Mesenchymal stem cell (in vitro differentiated cells and primary cell): Measurements from ENCODE around the gene SRPK2.
"Not testable (repeated sequence)": the region's sequence is repeated elsewhere in the genome, so short reads cannot be mapped to it uniquely, and the experiment has no call there.

Experiments used
- DNase-seq: peaks from one replicate; pipeline ENCODE4 v3.0.0-alpha.2; 2013
- H2AFZ ChIP-seq: one replicate; pipeline ENCODE4 v1.6.1; 2013; ENCODE audit warnings: low read depth, mild to moderate bottlenecking, control low read depth, inconsistent platforms, low read length, moderate library complexity
- H2AK5ac ChIP-seq: 2 replicates; pipeline ENCODE4 v1.6.1; 2013; ENCODE audit warnings: low read length, moderate library complexity, mild to moderate bottlenecking, inconsistent platforms; ENCODE audit not compliant: severe bottlenecking
- H2BK120ac ChIP-seq: one replicate; pipeline ENCODE4 v1.6.1; 2013; ENCODE audit warnings: low read depth, mild to moderate bottlenecking, inconsistent platforms, low read length, moderate library complexity
- H2BK12ac ChIP-seq, 2 experiments: one replicate each; pipeline ENCODE4 v1.6.1; 2013; ENCODE audit warnings: inconsistent platforms in 2 of 2, low read length in 2 of 2, mild to moderate bottlenecking in 2 of 2, moderate library complexity in 2 of 2, control low read depth in 1 of 2
- H2BK15ac ChIP-seq: one replicate; pipeline ENCODE4 v1.6.1; 2013; ENCODE audit warnings: mild to moderate bottlenecking, low read depth, inconsistent platforms; ENCODE audit not compliant: poor library complexity, severe bottlenecking
- H2BK5ac ChIP-seq: 2 replicates; pipeline ENCODE4 v1.6.1; 2013; ENCODE audit warnings: low read depth, mild to moderate bottlenecking, low read length, control low read depth, inconsistent platforms; ENCODE audit not compliant: poor library complexity, severe bottlenecking
- H3K14ac ChIP-seq, 2 experiments: one replicate each; pipeline ENCODE4 v1.6.1; 2013; ENCODE audit warnings: inconsistent platforms in 2 of 2, low read length in 2 of 2, control low read depth in 1 of 2, mild to moderate bottlenecking in 1 of 2, moderate library complexity in 1 of 2
- H3K18ac ChIP-seq, 2 experiments: one replicate each; pipeline ENCODE4 v1.6.1; 2013; ENCODE audit warnings: inconsistent platforms in 2 of 2, low read length in 2 of 2, control low read depth in 1 of 2, low read depth in 1 of 2, mild to moderate bottlenecking in 1 of 2
- H3K23ac ChIP-seq, 2 experiments: one replicate each; pipeline ENCODE4 v1.6.1; 2013; ENCODE audit warnings: inconsistent platforms in 2 of 2, low read length in 2 of 2, mild to moderate bottlenecking in 2 of 2, moderate library complexity in 2 of 2, control low read depth in 1 of 2
- H3K27ac ChIP-seq: 2 replicates; pipeline ENCODE4 v1.5.1; 2013; ENCODE audit warnings: mild to moderate bottlenecking, moderate library complexity, low read length, control low read depth, inconsistent platforms; ENCODE audit not compliant: poor library complexity, severe bottlenecking
- H3K27me3 ChIP-seq, 2 experiments: 2 replicates each; pipeline versions ENCODE4 v1.6.1 to v1.7.0; 2013; ENCODE audit warnings: low read length in 2 of 2, mild to moderate bottlenecking in 2 of 2, moderate library complexity in 2 of 2, control low read depth in 1 of 2, inconsistent platforms in 1 of 2; ENCODE audit not compliant: control insufficient read depth in 1 of 2, insufficient read depth in 1 of 2
- H3K36me3 ChIP-seq, 2 experiments: 2 replicates each; pipeline versions ENCODE4 v1.6.1 to v1.7.0; 2013; ENCODE audit warnings: low read length in 2 of 2, control low read depth in 1 of 2, inconsistent platforms in 1 of 2, low read depth in 1 of 2, mild to moderate bottlenecking in 1 of 2; ENCODE audit not compliant: insufficient read depth in 2 of 2, control insufficient read depth in 1 of 2
- H3K4ac ChIP-seq, 2 experiments: one replicate each; pipeline ENCODE4 v1.6.1; 2013; ENCODE audit warnings: inconsistent platforms in 2 of 2, low read length in 2 of 2, mild to moderate bottlenecking in 2 of 2, moderate library complexity in 2 of 2, control low read depth in 1 of 2, low read depth in 1 of 2
- H3K4me1 ChIP-seq: 2 replicates; pipeline ENCODE4 v1.6.1; 2013; ENCODE audit warnings: low read depth, low read length, control low read depth; ENCODE audit not compliant: control insufficient read depth, insufficient read depth
- H3K4me2 ChIP-seq: 2 replicates; pipeline ENCODE4 v1.6.1; 2013; ENCODE audit warnings: low read length, mild to moderate bottlenecking, inconsistent platforms; ENCODE audit not compliant: poor library complexity, severe bottlenecking
- H3K4me3 ChIP-seq, 2 experiments: 2 replicates each; pipeline versions ENCODE4 v1.5.1 to v1.7.0; 2013; ENCODE audit warnings: low read length in 2 of 2, mild to moderate bottlenecking in 2 of 2, control low read depth in 1 of 2, low read depth in 1 of 2; ENCODE audit not compliant: insufficient read depth in 1 of 2
- H3K79me1 ChIP-seq: replicated peaks from 2 replicates; pipeline ENCODE4 v1.6.1; 2013; ENCODE audit warnings: mild to moderate bottlenecking, control low read depth, low read length, inconsistent platforms; ENCODE audit not compliant: poor library complexity, severe bottlenecking
- H3K9ac ChIP-seq: 2 replicates; pipeline ENCODE4 v1.7.0; 2013; ENCODE audit warnings: mild to moderate bottlenecking, low read length, moderate library complexity
- H3K9me3 ChIP-seq: 2 replicates; pipeline ENCODE4 v1.7.0; 2013; ENCODE audit warnings: mild to moderate bottlenecking, low read length; ENCODE audit not compliant: control insufficient read depth
- H4K8ac ChIP-seq: one replicate; pipeline ENCODE4 v1.6.1; 2013; ENCODE audit warnings: inconsistent platforms, mild to moderate bottlenecking, low read length, moderate library complexity
- H4K91ac ChIP-seq: one replicate; pipeline ENCODE4 v1.6.1; 2013; ENCODE audit warnings: mild to moderate bottlenecking, low read length, inconsistent platforms
- WGBS: methylation state at CpG from one replicate; pipeline ENCODE4 v1.1.7; 2013; ENCODE audit warnings: mixed read lengths; 5-methylcytosine and 5-hydroxymethylcytosine counted together

Gene SRPK2

DNA sequence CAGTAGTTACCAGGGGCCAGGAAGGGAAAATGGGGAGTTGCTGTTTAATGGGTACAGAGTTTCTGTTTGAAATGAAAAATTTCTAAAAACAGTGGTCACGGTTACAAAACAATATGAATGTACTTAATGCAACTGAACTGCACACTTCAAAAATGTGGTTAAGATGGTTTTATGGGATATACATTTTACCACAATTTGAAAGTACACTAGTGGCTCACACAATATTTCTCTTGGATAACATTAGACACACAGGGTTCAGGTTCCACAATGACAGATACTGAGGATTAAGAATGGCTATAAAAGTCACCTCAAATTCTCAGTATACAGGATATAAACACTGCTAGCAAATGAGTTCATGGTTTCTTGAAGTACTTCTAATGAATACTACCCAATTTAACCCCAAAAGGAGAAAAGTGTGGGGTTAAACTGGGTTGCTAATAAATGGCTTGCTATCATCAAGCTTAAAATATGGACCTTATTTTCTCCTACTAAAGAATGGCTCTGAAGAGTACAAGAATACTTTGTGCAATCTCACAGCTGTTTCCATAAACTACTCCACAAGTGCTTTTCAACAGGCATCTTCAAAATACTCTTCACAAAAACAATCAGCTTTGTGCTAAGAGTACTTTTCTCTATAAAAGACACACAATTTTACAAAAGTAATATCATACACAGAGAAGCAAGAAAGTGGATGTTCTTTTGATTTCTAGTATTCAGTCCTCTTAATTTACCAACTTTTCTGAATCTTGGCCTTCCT lies 92.9 kb downstream of the SRPK2 start:
- Histone ChIP-seq H3K36me3 (no peaks in the 10 kb centered on the region), H3K27ac (no peak overlapping the region), H3K27me3 (no peaks in the 10 kb centered on the region), H3K79me1 (peaks cover 27% of the 10 kb centered on the region), H3K9ac (no peak overlapping the region), H3K9me3 (no peaks in the 10 kb centered on the region), H2AK5ac (no peak overlapping the region), H3K18ac (no peak overlapping the region), H3K4me2 (no peak overlapping the region), H3K4me1 (peaks cover 2% of the 10 kb centered on the region), H2BK120ac (no peak overlapping the region), H2BK5ac (no peak overlapping the region), H4K8ac (no peak overlapping the region), H3K23ac (no peak overlapping the region), H2AFZ (no peak overlapping the region), H4K91ac (no peak overlapping the region), H2BK15ac (no peak overlapping the region), H2BK12ac (no peak overlapping the region), H3K14ac (no peak overlapping the region), H3K4me3 (no peak overlapping the region), H3K4ac (no peak overlapping the region)
- 100% methylated on average over 1 of the region's 1 CpG for WGBS
- no peak for DNase-seq

DNA sequence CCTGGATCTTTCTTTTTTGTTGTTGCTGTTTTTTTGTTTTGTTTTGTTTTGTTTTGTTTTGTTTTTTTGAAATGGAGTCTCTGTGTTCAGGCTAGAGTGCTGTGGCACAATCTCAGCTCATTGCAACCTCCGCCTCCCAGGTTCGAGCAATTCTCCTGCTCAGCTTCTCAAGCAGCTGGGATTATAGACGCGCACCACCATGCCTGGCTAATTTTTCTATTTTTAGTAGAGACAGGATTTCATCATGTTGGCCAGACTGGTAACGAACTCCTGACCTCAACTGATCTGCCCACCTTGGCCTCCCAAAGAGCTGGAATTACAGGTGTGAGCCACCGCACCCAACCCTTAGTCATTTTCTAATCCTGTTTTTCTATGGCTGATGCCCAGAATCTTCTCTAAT lies 94.2 kb downstream of the SRPK2 start:
- not testable (repeated sequence) for H3K18ac ChIP-seq, H3K4me3 ChIP-seq, H3K27ac ChIP-seq, H3K4me2 ChIP-seq, H2AFZ ChIP-seq, H2BK12ac ChIP-seq, DNase-seq, H2AK5ac ChIP-seq, H3K9ac ChIP-seq, H3K14ac ChIP-seq, H2BK120ac ChIP-seq, H3K36me3 ChIP-seq, H3K4ac ChIP-seq, H3K23ac ChIP-seq, H4K8ac ChIP-seq, H3K27me3 ChIP-seq, H2BK15ac ChIP-seq, H3K9me3 ChIP-seq, H4K91ac ChIP-seq, H2BK5ac ChIP-seq, H3K4me1 ChIP-seq
- peaks cover 31% of the 10 kb centered on the region for H3K79me1 ChIP-seq
- 98% methylated on average over 6 of the region's 6 CpGs for WGBS

DNA sequence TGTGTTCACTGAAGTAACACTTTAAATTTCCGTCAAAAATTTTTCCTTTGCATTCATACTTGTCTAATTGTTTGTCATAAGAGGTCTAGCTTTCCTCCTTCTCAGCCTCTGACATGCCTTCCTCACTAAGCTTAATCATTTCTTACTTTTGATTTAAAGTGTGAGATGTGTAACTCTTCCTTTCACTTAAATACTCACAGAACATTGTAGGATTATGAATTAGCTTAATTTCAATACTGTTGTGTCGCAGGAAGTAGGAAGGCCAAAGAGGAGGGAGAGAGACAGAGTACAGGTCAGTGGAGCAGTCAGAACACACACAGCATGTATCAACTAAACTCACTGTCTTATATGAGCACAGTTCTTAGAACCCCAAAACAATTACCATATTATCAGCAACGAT lies 99.0 kb downstream of the SRPK2 start:
- 99% methylated on average over 3 of the region's 3 CpGs for WGBS

DNA sequence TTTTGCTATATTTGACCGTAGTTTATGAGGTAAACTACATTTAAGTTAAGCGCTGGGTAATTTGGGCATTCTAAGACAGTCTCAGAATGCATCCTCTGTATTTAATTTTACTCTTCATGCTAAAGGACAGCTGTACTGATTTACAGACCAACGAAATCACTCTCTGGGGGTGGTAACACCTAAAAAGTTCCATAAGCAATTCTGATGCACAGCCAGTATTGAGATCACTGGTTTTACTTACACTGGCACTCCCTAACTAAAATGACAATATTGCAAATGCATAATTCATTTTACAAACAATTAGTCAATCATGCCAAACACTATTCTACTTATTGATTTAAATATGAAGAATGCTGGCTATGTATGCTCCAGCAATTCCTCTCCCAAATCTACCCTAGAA lies 102.3 kb downstream of the SRPK2 start:
- DNase-seq = no peak
- Histone ChIP-seq H3K9me3 (no peaks in the 10 kb centered on the region), H2AFZ (no peak overlapping the region), H4K8ac (no peak overlapping the region), H3K4ac (no peak overlapping the region), H4K91ac (no peak overlapping the region), H3K79me1 (peaks cover 25% of the 10 kb centered on the region), H2BK15ac (no peak overlapping the region), H2BK5ac (no peak overlapping the region), H3K4me2 (no peak overlapping the region), H3K18ac (no peak overlapping the region), H3K4me3 (no peak overlapping the region), H3K4me1 (no peaks in the 10 kb centered on the region), H2BK120ac (no peak overlapping the region), H2AK5ac (no peak overlapping the region), H3K36me3 (no peaks in the 10 kb centered on the region), H3K27ac (no peak overlapping the region), H3K14ac (no peak overlapping the region), H3K27me3 (no peaks in the 10 kb centered on the region), H2BK12ac (no peak overlapping the region), H3K9ac (no peak overlapping the region), H3K23ac (no peak overlapping the region)
- WGBS = 91% methylated on average over 3 of the region's 3 CpGs

More for the DNA sequence above, 99.0 kb downstream of the SRPK2 start:
- Histone ChIP-seq H3K9me3 (no peaks in the 10 kb centered on the region), H3K4ac (no peak overlapping the region), H3K27ac (no peak overlapping the region), H2AFZ (no peak overlapping the region), H3K4me1 (peaks cover 2% of the 10 kb centered on the region), H3K9ac (no peak overlapping the region), H3K27me3 (no peaks in the 10 kb centered on the region), H2BK5ac (no peak overlapping the region), H2BK15ac (no peak overlapping the region), H3K14ac (no peak overlapping the region), H4K8ac (no peak overlapping the region), H3K18ac (no peak overlapping the region), H3K4me3 (no peak overlapping the region), H2BK12ac (no peak overlapping the region), H3K79me1 (peaks cover 35% of the 10 kb centered on the region), H4K91ac (no peak overlapping the region), H3K4me2 (no peak overlapping the region), H2BK120ac (no peak overlapping the region), H3K23ac (no peak overlapping the region), H3K36me3 (no peaks in the 10 kb centered on the region), H2AK5ac (no peak overlapping the region)
- no peak for DNase-seq
